HG03066 (cell line): ENCODE measurements around the gene RHBDD3.
A peak's percentile ranks its signal among the peaks of the same experiment; 100 is the strongest.

Source experiments
- ATAC-seq: cut with Tn5 transposase; IDR thresholded peaks from one replicate; pipeline ENCODE4 v1.9.1; 2021; ENCODE audit warnings: low read depth; ENCODE audit not compliant: unreplicated experiment

The RHBDD3 gene

GRCh38 chr22:29267858-29268510 lies at the start of gene RHBDD3, which contains the start of gene EWSR1:
Gene RHBDD3, minus strand, starts transcription at chr22:29267981. Its CDS starts 2,355 bp downstream, at chr22:29265626.
Gene EWSR1, plus strand, starts transcription at chr22:29268268. Its CDS starts 69 bp downstream, at chr22:29268337.
- ATAC-seq = peak; percentile 77

GRCh38 chr22:29316141-29316828 lies 48.5 kb upstream of the RHBDD3 start:
- no peak for ATAC-seq

GRCh38 chr22:29315286-29316140 lies 47.7 kb upstream of the RHBDD3 start, which contains the start of gene RASL10A:
Gene RASL10A, minus strand, starts transcription at chr22:29315697. Its CDS starts 451 bp downstream, at chr22:29315246.
- ATAC-seq = no peak

GRCh38 chr22:29314537-29315285 lies 46.9 kb upstream of the RHBDD3 start:
- ATAC-seq = no peak

- ATAC-seq = no peak
Measured at GRCh38 chr22:29313576-29314466, 46.0 kb upstream of the RHBDD3 start.

GRCh38 chr22:29313126-29313575 lies 45.4 kb upstream of the RHBDD3 start:
- ATAC-seq = no peak

GRCh38 chr22:29312218-29313125 lies 44.7 kb upstream of the RHBDD3 start:
- ATAC-seq = no peak

- ATAC-seq = no peak
Measured at GRCh38 chr22:29311464-29312217, 43.9 kb upstream of the RHBDD3 start.

- ATAC-seq = no peak
Measured at GRCh38 chr22:29310863-29311339, 43.1 kb upstream of the RHBDD3 start.

- ATAC-seq = no peak
Measured at GRCh38 chr22:29310065-29310862, 42.5 kb upstream of the RHBDD3 start.

- ATAC-seq = no peak
Measured at GRCh38 chr22:29309332-29310064, 41.7 kb upstream of the RHBDD3 start.

GRCh38 chr22:29308791-29309262 lies 41.0 kb upstream of the RHBDD3 start:
- ATAC-seq = no peak

- no peak for ATAC-seq
Measured at GRCh38 chr22:29308148-29308790, 40.5 kb upstream of the RHBDD3 start.

GRCh38 chr22:29307596-29308147 lies 39.9 kb upstream of the RHBDD3 start:
- no peak for ATAC-seq
